GM12878 (cell line): ENCODE measurements around the gene VAV2. TPM values are rescaled to one million over a fixed set of nuclear protein-coding genes. Genes with fewer than 3 reads are reported as not detected.

Experiments used
- ATAC-seq: fragments of 200-7000 bp; cut with Tn5 transposase; 3 replicates; pipeline ENCODE4 v1.9.1; 2020; ENCODE audit warnings: mild to moderate bottlenecking, moderate library complexity
- BruUV-seq: library from RNA; stranded (reverse); fragments of 400-500 nt; replicated peaks from 2 replicates; lab custom pipeline; 2021; lab: Mats Ljungman, UMichigan
- CTCF ChIA-PET: fragments of 300-600 bp; sonication (Branson Sonifier 250); formaldehyde crosslinking; extraction: SDS; loops from one replicate; lab custom pipeline; 2021; ENCODE audit warnings: inconsistent platforms; lab: Yijun Ruan, JAX
- POLR2A ChIA-PET: fragments of 350-600 bp; formaldehyde crosslinking; extraction: SDS; loops from one replicate; lab custom pipeline; 2021; ENCODE audit warnings: inconsistent platforms; lab: Charles Lee
- RAD21 ChIA-PET: fragments of 300-600 bp; sonication (Branson Sonifier 250); formaldehyde crosslinking; loops from one replicate; lab custom pipeline; 2023; ENCODE audit warnings: antibody characterized with exemption; ENCODE audit not compliant: unreplicated experiment; lab: Charles Lee
- SMC1A ChIA-PET: fragments of 300-600 bp; sonication (Branson Sonifier 250); formaldehyde crosslinking; loops from one replicate; lab custom pipeline; 2023; ENCODE audit not compliant: unreplicated experiment, uncharacterized antibody; lab: Charles Lee
- DNase-seq: peaks from one replicate; pipeline ENCODE4 v3.0.0-alpha.2; 2011; ENCODE audit warnings: low read depth, low spot score
- FAIRE-seq: peaks from 3 replicates; lab custom pipeline; 2011; peaks lifted over from hg19 to GRCh38; lab: Jason Lieb, UNC
- H2AFZ ChIP-seq: 2 replicates; pipeline ENCODE4 v1.6.0; 2011; ENCODE audit warnings: low read depth, low read length, control low read depth; ENCODE audit not compliant: control insufficient read depth
- H3K27ac ChIP-seq: 2 replicates; pipeline ENCODE4 v1.5.1; 2011; ENCODE audit warnings: control low read depth; ENCODE audit not compliant: control insufficient read depth, insufficient read depth
- H3K27me3 ChIP-seq, 2 experiments: replicated peaks in 1 of 2; 2 replicates each; pipeline versions ENCODE4 v1.6.0 to v1.6.1; 2011; ENCODE audit warnings: low read length in 1 of 2; ENCODE audit not compliant: control insufficient read depth in 2 of 2, insufficient read depth in 2 of 2
- H3K36me3 ChIP-seq, 2 experiments: 2 replicates each; pipeline ENCODE4 v1.5.1; 2011; ENCODE audit warnings: low read length in 1 of 2; ENCODE audit not compliant: control insufficient read depth in 2 of 2, insufficient read depth in 2 of 2
- H3K4me1 ChIP-seq: 2 replicates; pipeline ENCODE4 v1.6.1; 2011; ENCODE audit warnings: mild to moderate bottlenecking, low read length, moderate library complexity, mixed read lengths; ENCODE audit not compliant: control insufficient read depth, insufficient read depth
- H3K4me2 ChIP-seq: 2 replicates; pipeline ENCODE4 v1.6.0; 2011; ENCODE audit warnings: control low read depth; ENCODE audit not compliant: control insufficient read depth, insufficient read depth
- H3K4me3 ChIP-seq: fragments of 200-600 bp; sonication (generic); 2 replicates; pipeline ENCODE4 v1.5.1; 2016
- H3K79me2 ChIP-seq: 2 replicates; pipeline ENCODE4 v1.6.0; 2011; ENCODE audit warnings: low read length; ENCODE audit not compliant: control insufficient read depth, insufficient read depth
- H3K9ac ChIP-seq: 2 replicates; pipeline ENCODE4 v1.8.0; 2011; ENCODE audit warnings: low read length, control low read depth, mixed read lengths; ENCODE audit not compliant: control insufficient read depth, insufficient read depth
- H3K9me3 ChIP-seq: replicated peaks from 3 replicates; pipeline ENCODE4 v1.5.1; 2011; ENCODE audit warnings: mild to moderate bottlenecking, low read length; ENCODE audit not compliant: control insufficient read depth, insufficient read depth
- H4K20me1 ChIP-seq: 2 replicates; pipeline ENCODE4 v1.6.0; 2011; ENCODE audit not compliant: control insufficient read depth, insufficient read depth
- ATF7 ChIP-seq: fragments of 450-650 bp; IDR thresholded peaks from 2 replicates; pipeline ENCODE4 v1.6.1; 2016; ENCODE audit warnings: low read depth, mild to moderate bottlenecking
- CHD2 ChIP-seq: IDR thresholded peaks from 2 replicates; pipeline ENCODE4 v1.6.1; 2011; ENCODE audit warnings: low read depth, low read length, improper control_type of control experiment, borderline replicate concordance
- EP300 ChIP-seq, 2 experiments: fragments of 150-350 bp in 1 of 2; IDR thresholded peaks; 2 replicates each; pipeline ENCODE4 v1.6.1; 2011 to 2012; ENCODE audit warnings: low read depth in 2 of 2, low read length in 2 of 2, borderline replicate concordance in 1 of 2, improper control_type of control experiment in 1 of 2, inconsistent platforms in 1 of 2; ENCODE audit not compliant: control insufficient read depth in 1 of 2
- GABPA ChIP-seq: IDR thresholded peaks from 2 replicates; pipeline ENCODE4 v1.6.1; 2014; ENCODE audit warnings: antibody characterized with exemption, low read depth, mild to moderate bottlenecking, inconsistent platforms
- HSF1 ChIP-seq: fragments of 150-350 bp; IDR thresholded peaks from 2 replicates; pipeline ENCODE4 v1.6.1; 2014; ENCODE audit warnings: mild to moderate bottlenecking, low read depth, low read length
- KDM1A ChIP-seq: fragments of 200-600 bp; sonication (generic); IDR thresholded peaks from 2 replicates; pipeline ENCODE4 v1.6.1; 2016; ENCODE audit warnings: borderline replicate concordance
- MTA3 ChIP-seq: IDR thresholded peaks from 2 replicates; pipeline ENCODE4 v1.6.1; 2012; ENCODE audit warnings: low read length, inconsistent platforms, borderline replicate concordance
- PKNOX1 ChIP-seq: fragments of 450-650 bp; IDR thresholded peaks from 2 replicates; pipeline ENCODE4 v1.6.1; 2016; ENCODE audit warnings: mild to moderate bottlenecking
- RB1 ChIP-seq: fragments of 450-650 bp; formaldehyde crosslinking; IDR thresholded peaks from 2 replicates; pipeline ENCODE4 v1.6.1; 2017; ENCODE audit warnings: mild to moderate bottlenecking, borderline replicate concordance
- SIN3A ChIP-seq: IDR thresholded peaks from 2 replicates; pipeline ENCODE4 v1.6.1; 2012; ENCODE audit warnings: low read depth, low read length, improper control_type of control experiment
- SP1 ChIP-seq: IDR thresholded peaks from one replicate; pipeline ENCODE4 v1.6.1; 2011; ENCODE audit warnings: low read depth, low read length
- SREBF2 ChIP-seq: IDR thresholded peaks from 2 replicates; pipeline ENCODE4 v1.6.1; 2012; ENCODE audit warnings: mild to moderate bottlenecking, low read length
- STAT3 ChIP-seq: IDR thresholded peaks from 2 replicates; pipeline ENCODE4 v1.6.1; 2011; ENCODE audit warnings: low read depth, low read length, improper control_type of control experiment
- ZNF217 ChIP-seq: fragments of 450-650 bp; IDR thresholded peaks from 2 replicates; pipeline ENCODE4 v1.6.1; 2017; ENCODE audit warnings: antibody characterized with exemption, mild to moderate bottlenecking
- ZNF622 ChIP-seq: fragments of 450-650 bp; IDR thresholded peaks from 2 replicates; pipeline ENCODE4 v1.6.1; 2017; ENCODE audit warnings: mild to moderate bottlenecking, inconsistent platforms
- WGBS: methylation state at CpG from one replicate; pipeline ENCODE4 v1.1.6; 2016; ENCODE audit warnings: low lambda C conversion rate; ENCODE audit not compliant: insufficient replicate concordance, insufficient coverage; ENCODE audit errors: missing lambda C conversion rate; 5-methylcytosine and 5-hydroxymethylcytosine counted together
- in situ Hi-C: fragments of 300-500 bp; cut with MboI; formaldehyde crosslinking; loops from 9 replicates; pipeline ENCODE4 v1.14.3; 2018; ENCODE audit warnings: mixed read lengths
- intact Hi-C: fragments of 100-400 bp; cut with micrococcal nuclease; formaldehyde crosslinking; loops from one replicate; pipeline ENCODE4 v1.14.2; 2022; ENCODE audit not compliant: unreplicated experiment
- polyA plus RNA-seq, 11 experiments: library from polyadenylated mRNA; depleted of rRNA in 4 of 11; unstranded in 6 of 11; stranded (reverse) in 5 of 11; fragments of >200 nt; fragmentation: Nextera tagmentation in 4 of 11; fragmentation: Illumina TruSeq in 1 of 11; extraction: Ambion mirVana in 4 of 11; extraction: Trizol in 1 of 11; gene quantifications; 1 replicate in 1 of 11; 2 replicates in 10 of 11; pipeline versions ENCODE4 v1.2.1 to v1.2.3, GENCODE V29; 2011 to 2016; ENCODE audit warnings: inconsistent platforms in 2 of 11, missing spikeins in 2 of 11, low read depth in 1 of 11
- total RNA-seq, 4 experiments: library from RNA; depleted of rRNA in 3 of 4; stranded (reverse); fragments of >200 nt in 3 of 4; fragmentation: Illumina TruSeq in 1 of 4; extraction: Trizol in 1 of 4; gene quantifications; 2 replicates each; pipeline versions ENCODE4 v1.2.1 to v1.2.3, GENCODE V29; 2013 to 2021

Gene VAV2
- total and polyA plus RNA-seq, 10 of the 15 experiments (the other 5 are each of a cell fraction or from before 2014, with no cell fraction given) = 0.13 to 43.9 (median 16.9) TPM

- TF ChIP-seq SREBF2 = no peak
- TF ChIP-seq ZNF622 = no peak
Observed at GRCh38 chr9:133913571-133914369, 78.4 kb downstream of the VAV2 start (continued).

GRCh38 chr9:133910855-133911514 lies 81.1 kb downstream of the VAV2 start:
- DNase-seq (no peak), FAIRE-seq (no peak), ATAC-seq (no peak)
- in situ Hi-C loops (no loop called here), intact Hi-C loops (no loop called here)
- ChIA-PET CTCF (no interaction called here), POLR2A (no interaction called here), RAD21 (no interaction called here), SMC1A (no interaction called here)
- H3K9ac ChIP-seq = no peak overlapping the region
- peaks cover 43% of the 10 kb centered on the region for H3K79me2 ChIP-seq
- no peaks in the 10 kb centered on the region; the same call in 1 of the 2 replicates for H4K20me1 ChIP-seq
- H3K27ac ChIP-seq = no peak overlapping the region
- 83% methylated on average over 26 of the region's 26 CpGs for WGBS
- H3K27me3 ChIP-seq = no peaks in the 10 kb centered on the region
- H2AFZ ChIP-seq = no peak overlapping the region
- H3K9me3 ChIP-seq = no peaks in the 10 kb centered on the region
- BruUV-seq = no TSS peak
- no peak overlapping the region for H3K4me3 ChIP-seq
- H3K36me3 ChIP-seq = peaks cover 0 to 3% of the 10 kb centered on the region in 2 experiments; a peak in 3 of 4 replicates
- H3K4me2 ChIP-seq = no peak overlapping the region
- no peaks in the 10 kb centered on the region for H3K4me1 ChIP-seq
- TF ChIP-seq SIN3A (no peak), RB1 (no peak), GABPA (no peak), CHD2 (no peak), STAT3 (no peak), PKNOX1 (no peak), EP300 (IDR thresholded peaks at IDR 0.05; ENCODE audit: borderline replicate concordance in 1 of 2, control insufficient read depth in 1 of 2, low read depth in 2 of 2, low read length in 2 of 2) (no peak), HSF1 (no peak), ZNF217 (no peak), SP1 (no peak), KDM1A (no peak), ATF7 (no peak), MTA3 (no peak)
